HL-60 (cell line): Measurements from ENCODE around the gene S100A5.
A peak's percentile ranks its signal among the peaks of the same experiment; 100 is the strongest.

ENCODE experiments used
- GABPA ChIP-seq: IDR thresholded peaks from 2 replicates; pipeline ENCODE4 v1.6.1; 2012; ENCODE audit warnings: low read depth
- POLR2AphosphoS5 ChIP-seq: IDR thresholded peaks from 2 replicates; pipeline ENCODE4 v1.6.1; 2012; ENCODE audit warnings: low read depth
- SPI1 ChIP-seq: IDR thresholded peaks from 2 replicates; pipeline ENCODE4 v1.6.1; 2012; ENCODE audit warnings: low read depth, mild to moderate bottlenecking, borderline replicate concordance
- TF ChIP-seq, protein P1 (sequence below): IDR thresholded peaks from one replicate; pipeline ENCODE4 v1.5.1; 2011; ENCODE audit warnings: low read length, control low read depth, inconsistent platforms; ENCODE audit not compliant: insufficient read depth
- TF ChIP-seq, protein P2 (sequence below): IDR thresholded peaks from 2 replicates; pipeline ENCODE4 v1.6.1; 2012; ENCODE audit warnings: low read depth; ENCODE audit not compliant: insufficient replicate concordance

DNA sequence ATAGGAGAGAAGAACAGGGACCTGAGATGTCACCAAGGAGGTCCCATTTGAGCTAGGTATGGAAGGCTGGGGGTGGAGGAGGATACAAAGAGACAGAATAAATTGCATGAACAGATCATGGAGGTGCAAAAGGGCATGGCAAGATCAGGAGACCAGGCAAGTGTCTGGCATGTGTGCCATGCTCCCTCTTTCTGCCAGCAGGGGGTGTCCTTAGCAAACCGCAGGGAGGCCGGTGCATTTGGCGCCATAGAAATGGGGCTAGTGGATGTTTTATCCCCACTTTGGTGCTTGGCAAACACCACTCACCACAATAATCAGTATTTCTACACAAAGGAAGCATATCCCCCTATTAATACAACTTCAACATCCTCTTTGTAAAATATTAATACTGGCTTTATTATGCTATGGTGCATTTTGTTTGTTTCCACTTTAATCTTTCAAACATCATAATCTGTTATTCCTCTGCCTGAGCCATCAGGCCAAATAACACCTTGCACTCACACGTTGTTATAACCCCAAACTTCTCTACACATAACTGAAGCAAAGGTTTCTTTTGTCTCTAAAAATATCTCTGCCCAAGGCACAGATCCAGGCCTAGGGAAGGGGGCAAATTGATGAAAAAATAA is 30.9 kb downstream of the S100A5 start:
- TF ChIP-seq POLR2AphosphoS5 (no peak), GABPA (no peak), SPI1 (no peak)
- TF ChIP-seq, protein P1, sequence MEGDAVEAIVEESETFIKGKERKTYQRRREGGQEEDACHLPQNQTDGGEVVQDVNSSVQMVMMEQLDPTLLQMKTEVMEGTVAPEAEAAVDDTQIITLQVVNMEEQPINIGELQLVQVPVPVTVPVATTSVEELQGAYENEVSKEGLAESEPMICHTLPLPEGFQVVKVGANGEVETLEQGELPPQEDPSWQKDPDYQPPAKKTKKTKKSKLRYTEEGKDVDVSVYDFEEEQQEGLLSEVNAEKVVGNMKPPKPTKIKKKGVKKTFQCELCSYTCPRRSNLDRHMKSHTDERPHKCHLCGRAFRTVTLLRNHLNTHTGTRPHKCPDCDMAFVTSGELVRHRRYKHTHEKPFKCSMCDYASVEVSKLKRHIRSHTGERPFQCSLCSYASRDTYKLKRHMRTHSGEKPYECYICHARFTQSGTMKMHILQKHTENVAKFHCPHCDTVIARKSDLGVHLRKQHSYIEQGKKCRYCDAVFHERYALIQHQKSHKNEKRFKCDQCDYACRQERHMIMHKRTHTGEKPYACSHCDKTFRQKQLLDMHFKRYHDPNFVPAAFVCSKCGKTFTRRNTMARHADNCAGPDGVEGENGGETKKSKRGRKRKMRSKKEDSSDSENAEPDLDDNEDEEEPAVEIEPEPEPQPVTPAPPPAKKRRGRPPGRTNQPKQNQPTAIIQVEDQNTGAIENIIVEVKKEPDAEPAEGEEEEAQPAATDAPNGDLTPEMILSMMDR, result peak; percentile 98
- TF ChIP-seq, protein P2, sequence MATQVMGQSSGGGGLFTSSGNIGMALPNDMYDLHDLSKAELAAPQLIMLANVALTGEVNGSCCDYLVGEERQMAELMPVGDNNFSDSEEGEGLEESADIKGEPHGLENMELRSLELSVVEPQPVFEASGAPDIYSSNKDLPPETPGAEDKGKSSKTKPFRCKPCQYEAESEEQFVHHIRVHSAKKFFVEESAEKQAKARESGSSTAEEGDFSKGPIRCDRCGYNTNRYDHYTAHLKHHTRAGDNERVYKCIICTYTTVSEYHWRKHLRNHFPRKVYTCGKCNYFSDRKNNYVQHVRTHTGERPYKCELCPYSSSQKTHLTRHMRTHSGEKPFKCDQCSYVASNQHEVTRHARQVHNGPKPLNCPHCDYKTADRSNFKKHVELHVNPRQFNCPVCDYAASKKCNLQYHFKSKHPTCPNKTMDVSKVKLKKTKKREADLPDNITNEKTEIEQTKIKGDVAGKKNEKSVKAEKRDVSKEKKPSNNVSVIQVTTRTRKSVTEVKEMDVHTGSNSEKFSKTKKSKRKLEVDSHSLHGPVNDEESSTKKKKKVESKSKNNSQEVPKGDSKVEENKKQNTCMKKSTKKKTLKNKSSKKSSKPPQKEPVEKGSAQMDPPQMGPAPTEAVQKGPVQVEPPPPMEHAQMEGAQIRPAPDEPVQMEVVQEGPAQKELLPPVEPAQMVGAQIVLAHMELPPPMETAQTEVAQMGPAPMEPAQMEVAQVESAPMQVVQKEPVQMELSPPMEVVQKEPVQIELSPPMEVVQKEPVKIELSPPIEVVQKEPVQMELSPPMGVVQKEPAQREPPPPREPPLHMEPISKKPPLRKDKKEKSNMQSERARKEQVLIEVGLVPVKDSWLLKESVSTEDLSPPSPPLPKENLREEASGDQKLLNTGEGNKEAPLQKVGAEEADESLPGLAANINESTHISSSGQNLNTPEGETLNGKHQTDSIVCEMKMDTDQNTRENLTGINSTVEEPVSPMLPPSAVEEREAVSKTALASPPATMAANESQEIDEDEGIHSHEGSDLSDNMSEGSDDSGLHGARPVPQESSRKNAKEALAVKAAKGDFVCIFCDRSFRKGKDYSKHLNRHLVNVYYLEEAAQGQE, result no peak
